Testis (tissue), 2 donors: ENCODE measurements around the gene PPM1L.

Source experiments
- POLR2A ChIP-seq: fragments of 450-650 bp; IDR thresholded peaks from one replicate; pipeline ENCODE4 v1.6.1; 2017; ENCODE audit warnings: antibody characterized with exemption, mild to moderate bottlenecking, moderate library complexity
- TF ChIP-seq, protein P1 (sequence below), 3 experiments: fragments of 450-650 bp in 2 of 3; fragments of 200-600 bp in 1 of 3; sonication (generic) in 1 of 3; IDR thresholded peaks; one replicate each; pipeline ENCODE4 v1.5.1; 2016 to 2019; ENCODE audit warnings: antibody characterized with exemption in 3 of 3, mild to moderate bottlenecking in 2 of 3, moderate library complexity in 1 of 3

DNA sequence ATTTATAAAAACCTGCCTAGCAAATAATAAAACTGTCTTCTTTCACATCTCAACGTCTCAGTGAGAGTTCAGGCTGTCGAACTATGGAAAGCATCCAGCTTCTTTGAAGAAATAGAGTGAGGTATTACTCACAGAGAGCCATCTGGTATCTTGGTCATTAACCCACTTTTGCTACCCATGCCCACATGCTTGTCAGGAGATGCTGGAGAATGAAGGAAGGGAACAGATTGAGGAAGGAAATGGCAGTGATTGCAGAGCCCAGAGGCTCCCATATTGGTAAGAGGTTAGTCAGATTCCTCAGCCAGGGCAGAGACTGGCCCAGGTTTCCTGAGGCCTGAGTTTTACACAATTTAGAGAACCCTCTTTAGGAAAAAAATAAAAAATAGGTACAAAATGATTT, 230.0 kb downstream of the PPM1L start:
- TF ChIP-seq, protein P1, sequence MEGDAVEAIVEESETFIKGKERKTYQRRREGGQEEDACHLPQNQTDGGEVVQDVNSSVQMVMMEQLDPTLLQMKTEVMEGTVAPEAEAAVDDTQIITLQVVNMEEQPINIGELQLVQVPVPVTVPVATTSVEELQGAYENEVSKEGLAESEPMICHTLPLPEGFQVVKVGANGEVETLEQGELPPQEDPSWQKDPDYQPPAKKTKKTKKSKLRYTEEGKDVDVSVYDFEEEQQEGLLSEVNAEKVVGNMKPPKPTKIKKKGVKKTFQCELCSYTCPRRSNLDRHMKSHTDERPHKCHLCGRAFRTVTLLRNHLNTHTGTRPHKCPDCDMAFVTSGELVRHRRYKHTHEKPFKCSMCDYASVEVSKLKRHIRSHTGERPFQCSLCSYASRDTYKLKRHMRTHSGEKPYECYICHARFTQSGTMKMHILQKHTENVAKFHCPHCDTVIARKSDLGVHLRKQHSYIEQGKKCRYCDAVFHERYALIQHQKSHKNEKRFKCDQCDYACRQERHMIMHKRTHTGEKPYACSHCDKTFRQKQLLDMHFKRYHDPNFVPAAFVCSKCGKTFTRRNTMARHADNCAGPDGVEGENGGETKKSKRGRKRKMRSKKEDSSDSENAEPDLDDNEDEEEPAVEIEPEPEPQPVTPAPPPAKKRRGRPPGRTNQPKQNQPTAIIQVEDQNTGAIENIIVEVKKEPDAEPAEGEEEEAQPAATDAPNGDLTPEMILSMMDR (IDR thresholded peaks at IDR 0.05), result no peak
- no peak for TF ChIP-seq POLR2A
